HG02852 (cell line): ENCODE measurements around the gene PCDHB8.
"Not testable (repeated sequence)": the region's sequence is repeated elsewhere in the genome, so short reads cannot be mapped to it uniquely, and the experiment has no call there.

Experiments used
- ATAC-seq: cut with Tn5 transposase; IDR thresholded peaks from one replicate; pipeline ENCODE4 v1.9.1; 2021; ENCODE audit warnings: mild to moderate bottlenecking, moderate library complexity; ENCODE audit not compliant: unreplicated experiment

Gene PCDHB8

DNA sequence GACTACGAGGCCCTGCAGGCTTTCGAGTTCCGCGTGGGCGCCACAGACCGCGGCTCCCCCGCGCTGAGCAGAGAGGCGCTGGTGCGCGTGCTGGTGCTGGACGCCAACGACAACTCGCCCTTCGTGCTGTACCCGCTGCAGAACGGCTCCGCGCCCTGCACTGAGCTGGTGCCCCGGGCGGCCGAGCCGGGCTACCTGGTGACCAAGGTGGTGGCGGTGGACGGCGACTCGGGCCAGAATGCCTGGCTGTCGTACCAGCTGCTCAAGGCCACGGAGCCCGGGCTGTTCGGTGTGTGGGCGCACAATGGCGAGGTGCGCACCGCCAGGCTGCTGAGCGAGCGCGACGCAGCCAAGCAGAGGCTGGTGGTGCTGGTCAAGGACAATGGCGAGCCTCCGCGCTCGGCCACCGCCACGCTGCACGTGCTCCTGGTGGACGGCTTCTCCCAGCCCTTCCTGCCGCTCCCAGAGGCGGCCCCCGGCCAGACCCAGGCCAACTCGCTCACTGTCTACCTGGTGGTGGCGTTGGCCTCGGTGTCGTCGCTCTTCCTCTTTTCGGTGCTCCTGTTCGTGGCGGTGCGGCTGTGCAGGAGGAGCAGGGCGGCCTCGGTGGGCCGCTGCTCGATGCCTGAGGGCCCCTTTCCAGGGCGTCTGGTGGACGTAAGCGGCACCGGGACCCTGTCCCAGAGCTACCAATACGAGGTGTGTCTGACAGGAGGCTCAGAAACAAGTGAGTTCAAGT is 6.7 kb downstream of the PCDHB8 start:
- not testable (repeated sequence) for ATAC-seq

DNA sequence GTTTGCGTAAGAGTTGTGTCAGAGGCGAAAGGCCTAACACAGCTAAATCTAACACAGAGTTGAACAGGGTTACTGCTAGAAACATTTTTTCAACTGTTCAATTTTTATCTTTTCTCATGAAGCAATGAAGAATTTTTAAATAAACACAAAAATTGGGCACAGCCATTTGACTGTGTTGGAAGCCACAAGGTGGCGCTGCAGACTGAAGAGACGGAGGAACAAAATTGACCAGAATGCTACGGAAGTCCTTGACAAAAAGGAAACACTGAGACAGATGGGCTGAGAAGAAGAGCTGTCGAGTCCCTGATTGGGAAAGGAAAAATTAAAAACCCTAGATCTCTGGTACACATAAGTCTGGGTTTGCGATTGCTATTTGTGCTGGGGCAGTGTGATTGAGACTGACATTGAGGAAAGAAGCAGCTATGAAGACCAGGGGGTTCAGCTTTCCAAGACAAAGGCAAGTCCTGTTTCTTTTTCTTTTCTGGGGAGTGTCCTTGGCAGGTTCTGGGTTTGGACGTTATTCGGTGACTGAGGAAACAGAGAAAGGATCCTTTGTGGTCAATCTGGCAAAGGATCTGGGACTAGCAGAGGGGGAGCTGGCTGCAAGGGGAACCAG is 9.4 kb downstream of the PCDHB8 start, which contains the start of gene PCDHB9:
Gene PCDHB9 (plus strand): TSS at position 265 of the 616 bp plus-strand sequence. CDS start 158 bp downstream, at position 423.
- ATAC-seq, result no peak

DNA sequence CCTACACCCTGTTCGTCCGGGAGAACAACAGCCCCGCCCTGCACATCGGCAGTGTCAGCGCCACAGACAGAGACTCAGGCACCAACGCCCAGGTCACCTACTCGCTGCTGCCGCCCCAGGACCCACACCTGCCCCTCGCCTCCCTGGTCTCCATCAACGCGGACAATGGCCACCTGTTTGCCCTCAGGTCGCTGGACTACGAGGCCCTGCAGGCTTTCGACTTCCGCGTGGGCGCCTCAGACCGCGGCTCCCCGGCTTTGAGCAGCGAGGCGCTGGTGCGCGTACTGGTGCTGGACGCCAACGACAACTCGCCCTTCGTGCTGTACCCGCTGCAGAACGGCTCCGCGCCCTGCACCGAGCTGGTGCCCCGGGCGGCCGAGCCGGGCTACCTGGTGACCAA is 11.1 kb downstream of the PCDHB8 start:
- not testable (repeated sequence) for ATAC-seq

DNA sequence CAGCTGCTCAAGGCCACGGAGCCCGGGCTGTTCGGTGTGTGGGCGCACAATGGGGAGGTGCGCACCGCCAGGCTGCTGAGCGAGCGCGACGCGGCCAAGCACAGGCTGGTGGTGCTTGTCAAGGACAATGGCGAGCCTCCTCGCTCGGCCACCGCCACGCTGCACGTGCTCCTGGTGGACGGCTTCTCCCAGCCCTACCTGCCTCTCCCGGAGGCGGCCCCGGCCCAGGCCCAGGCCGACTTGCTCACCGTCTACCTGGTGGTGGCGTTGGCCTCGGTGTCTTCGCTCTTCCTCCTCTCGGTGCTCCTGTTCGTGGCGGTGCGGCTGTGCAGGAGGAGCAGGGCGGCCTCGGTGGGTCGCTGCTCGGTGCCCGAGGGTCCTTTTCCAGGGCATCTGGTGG is 11.5 kb downstream of the PCDHB8 start:
- not testable (repeated sequence) for ATAC-seq

DNA sequence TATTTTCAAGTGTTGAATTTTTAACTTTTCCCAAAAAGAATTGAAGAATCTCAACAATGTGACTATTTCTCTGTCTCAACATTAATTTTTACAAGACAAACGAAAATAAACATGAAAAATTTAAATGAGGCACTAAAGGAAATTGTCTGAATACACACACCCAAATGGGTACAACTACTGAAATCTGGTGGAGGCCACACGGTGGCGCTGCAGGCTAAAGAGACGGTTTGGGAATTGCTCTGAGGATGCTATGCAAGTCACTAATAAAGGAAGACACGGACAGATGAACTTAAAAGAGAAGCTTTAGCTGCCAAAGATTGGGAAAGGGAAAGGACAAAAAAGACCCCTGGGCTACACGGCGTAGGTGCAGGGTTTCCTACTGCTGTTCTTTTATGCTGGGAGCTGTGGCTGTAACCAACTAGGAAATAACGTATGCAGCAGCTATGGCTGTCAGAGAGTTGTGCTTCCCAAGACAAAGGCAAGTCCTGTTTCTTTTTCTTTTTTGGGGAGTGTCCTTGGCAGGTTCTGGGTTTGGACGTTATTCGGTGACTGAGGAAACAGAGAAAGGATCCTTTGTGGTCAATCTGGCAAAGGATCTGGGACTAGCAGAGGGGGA is 14.6 kb downstream of the PCDHB8 start, which contains the start of gene PCDHB10:
Gene PCDHB10 (plus strand): TSS at position 244 of the 616 bp plus-strand sequence. CDS start 200 bp downstream, at position 444.
- ATAC-seq, result no peak

DNA sequence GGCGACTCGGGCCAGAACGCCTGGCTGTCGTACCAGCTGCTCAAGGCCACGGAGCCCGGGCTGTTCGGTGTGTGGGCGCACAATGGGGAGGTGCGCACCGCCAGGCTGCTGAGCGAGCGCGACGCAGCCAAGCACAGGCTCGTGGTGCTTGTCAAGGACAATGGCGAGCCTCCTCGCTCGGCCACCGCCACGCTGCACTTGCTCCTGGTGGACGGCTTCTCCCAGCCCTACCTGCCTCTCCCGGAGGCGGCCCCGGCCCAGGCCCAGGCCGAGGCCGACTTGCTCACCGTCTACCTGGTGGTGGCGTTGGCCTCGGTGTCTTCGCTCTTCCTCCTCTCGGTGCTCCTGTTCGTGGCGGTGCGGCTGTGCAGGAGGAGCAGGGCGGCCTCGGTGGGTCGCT is 16.7 kb downstream of the PCDHB8 start:
- not testable (repeated sequence) for ATAC-seq

DNA sequence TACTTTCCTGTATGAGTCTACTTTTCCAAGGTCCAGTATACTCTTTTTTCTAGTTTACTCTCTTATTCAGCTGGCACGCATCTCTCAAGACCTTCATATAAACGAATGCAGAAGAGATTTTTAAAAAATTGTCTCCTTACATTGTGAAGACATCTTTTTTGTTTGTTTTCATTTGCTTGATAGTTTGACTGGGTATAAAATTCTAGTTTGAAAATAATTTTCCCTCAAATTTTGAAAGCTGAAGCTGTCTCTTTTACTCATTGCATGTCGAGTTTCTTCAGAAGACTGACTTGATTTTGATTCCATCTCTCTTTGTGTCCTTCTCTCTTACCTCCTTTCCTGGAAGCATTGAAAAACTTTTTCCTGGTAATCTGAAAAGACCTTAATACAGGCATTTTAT is 18.8 kb downstream of the PCDHB8 start:
- no peak for ATAC-seq

DNA sequence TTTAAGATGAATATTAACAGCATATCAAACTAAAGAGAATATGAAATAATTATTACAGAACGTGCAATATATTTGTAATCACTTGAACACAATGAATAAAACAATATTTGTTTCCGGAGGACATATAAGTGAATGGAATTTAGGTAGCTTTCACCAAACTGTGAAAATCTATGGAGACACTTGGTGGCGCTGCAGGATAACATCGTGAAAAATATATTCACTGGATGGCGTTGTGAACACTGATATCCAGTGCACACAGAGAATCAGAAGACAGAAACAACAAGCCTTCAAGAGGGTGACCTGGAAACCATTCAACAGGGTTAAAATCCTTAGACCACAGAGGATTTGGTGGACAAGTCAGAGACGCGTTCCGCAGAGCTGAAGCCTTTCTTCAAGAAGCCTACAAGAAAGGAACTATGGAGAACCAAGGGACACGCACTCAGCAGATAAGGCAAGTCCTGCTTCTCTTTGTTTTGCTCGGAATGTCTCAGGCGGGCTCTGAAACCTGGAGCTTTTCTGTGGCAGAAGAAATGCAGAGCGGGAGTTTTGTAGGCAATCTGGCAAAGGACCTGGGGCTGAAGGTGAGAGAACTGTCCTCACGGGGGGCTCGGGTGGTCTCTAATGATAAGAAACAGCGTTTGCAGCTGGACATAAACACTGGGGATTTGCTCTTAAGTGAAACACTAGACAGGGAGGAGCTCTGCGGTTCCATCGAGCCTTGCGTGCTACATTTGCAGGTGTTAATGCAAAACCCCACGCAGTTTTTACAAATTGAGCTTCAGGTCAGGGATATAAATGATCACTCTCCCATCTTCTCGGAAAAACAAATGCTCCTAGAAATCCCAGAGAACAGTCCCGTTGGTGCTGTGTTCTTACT is 22.0 kb downstream of the PCDHB8 start, which contains the start of gene PCDHB11:
Gene PCDHB11 (plus strand): TSS at position 269 of the 877 bp plus-strand sequence. CDS start 148 bp downstream, at position 417.
- ATAC-seq, result no peak

DNA sequence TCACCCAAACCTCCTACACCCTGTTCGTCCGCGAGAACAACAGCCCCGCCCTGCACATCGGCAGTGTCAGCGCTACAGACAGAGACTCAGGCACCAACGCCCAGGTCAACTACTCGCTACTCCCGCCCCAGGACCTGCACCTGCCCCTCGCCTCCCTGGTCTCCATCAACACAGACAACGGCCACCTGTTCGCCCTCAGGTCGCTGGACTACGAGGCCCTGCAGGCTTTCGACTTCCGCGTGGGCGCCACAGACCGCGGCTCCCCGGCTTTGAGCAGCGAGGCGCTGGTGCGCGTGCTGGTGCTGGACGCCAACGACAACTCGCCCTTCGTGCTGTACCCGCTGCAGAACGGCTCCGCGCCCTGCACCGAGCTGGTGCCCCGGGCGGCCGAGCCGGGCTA is 23.5 kb downstream of the PCDHB8 start:
- ATAC-seq, result not testable (repeated sequence)

DNA sequence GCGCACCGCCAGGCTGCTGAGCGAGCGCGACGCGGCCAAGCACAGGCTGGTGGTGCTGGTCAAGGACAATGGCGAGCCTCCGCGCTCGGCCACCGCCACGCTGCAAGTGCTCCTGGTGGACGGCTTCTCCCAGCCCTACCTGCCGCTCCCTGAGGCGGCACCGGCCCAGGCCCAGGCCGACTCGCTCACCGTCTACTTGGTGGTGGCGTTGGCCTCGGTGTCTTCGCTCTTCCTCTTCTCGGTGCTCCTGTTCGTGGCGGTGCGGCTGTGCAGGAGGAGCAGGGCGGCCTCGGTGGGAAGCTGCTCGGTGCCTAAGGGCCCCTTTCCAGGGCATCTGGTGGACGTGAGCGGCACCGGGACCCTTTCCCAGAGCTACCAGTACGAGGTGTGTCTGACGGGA is 24.1 kb downstream of the PCDHB8 start:
- not testable (repeated sequence) for ATAC-seq

DNA sequence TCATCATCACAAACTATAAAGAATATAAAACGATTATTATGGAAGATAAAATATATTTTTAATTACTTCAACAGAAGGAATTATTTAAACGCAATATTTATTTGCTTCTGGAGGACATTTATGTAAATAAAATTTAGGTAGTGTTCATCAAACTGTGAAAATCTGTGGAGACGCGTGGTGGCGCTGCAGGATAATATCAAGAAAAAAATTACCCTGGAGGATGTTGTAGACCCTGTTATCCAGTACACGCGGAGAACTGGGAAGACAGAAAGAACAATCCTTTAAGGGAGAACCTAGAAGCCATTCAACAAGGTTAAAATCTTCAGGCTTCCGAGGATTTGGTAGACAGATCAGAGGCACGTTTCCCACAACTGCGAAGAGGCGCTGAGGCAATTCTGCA is 30.9 kb downstream of the PCDHB8 start, which contains the start of gene PCDHB12:
Gene PCDHB12 (plus strand): TSS at position 242 of the 400 bp plus-strand sequence. CDS start 189 bp downstream, outside the sequence.
- no peak for ATAC-seq

DNA sequence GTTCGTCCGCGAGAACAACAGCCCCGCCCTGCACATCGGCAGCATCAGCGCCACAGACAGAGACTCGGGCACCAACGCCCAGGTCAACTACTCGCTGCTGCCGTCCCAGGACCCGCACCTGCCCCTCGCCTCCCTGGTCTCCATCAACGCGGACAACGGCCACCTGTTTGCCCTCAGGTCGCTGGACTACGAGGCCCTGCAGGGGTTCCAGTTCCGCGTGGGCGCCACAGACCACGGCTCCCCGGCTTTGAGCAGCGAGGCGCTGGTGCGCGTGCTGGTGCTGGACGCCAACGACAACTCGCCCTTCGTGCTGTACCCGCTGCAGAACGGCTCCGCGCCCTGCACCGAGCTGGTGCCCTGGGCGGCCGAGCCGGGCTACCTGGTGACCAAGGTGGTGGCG is 32.7 kb downstream of the PCDHB8 start:
- ATAC-seq, result not testable (repeated sequence)

DNA sequence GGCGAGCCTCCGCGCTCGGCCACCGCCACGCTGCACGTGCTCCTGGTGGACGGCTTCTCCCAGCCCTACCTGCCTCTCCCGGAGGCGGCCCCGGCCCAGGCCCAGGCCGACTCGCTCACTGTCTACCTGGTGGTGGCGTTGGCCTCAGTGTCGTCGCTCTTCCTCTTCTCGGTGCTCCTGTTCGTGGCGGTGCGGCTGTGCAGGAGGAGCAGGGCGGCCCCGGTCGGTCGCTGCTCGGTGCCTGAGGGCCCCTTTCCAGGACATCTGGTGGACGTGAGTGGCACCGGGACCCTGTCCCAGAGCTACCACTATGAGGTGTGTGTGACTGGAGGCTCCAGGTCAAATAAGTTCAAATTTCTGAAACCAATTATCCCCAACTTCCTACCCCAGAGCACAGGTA is 33.3 kb downstream of the PCDHB8 start:
- not testable (repeated sequence) for ATAC-seq

DNA sequence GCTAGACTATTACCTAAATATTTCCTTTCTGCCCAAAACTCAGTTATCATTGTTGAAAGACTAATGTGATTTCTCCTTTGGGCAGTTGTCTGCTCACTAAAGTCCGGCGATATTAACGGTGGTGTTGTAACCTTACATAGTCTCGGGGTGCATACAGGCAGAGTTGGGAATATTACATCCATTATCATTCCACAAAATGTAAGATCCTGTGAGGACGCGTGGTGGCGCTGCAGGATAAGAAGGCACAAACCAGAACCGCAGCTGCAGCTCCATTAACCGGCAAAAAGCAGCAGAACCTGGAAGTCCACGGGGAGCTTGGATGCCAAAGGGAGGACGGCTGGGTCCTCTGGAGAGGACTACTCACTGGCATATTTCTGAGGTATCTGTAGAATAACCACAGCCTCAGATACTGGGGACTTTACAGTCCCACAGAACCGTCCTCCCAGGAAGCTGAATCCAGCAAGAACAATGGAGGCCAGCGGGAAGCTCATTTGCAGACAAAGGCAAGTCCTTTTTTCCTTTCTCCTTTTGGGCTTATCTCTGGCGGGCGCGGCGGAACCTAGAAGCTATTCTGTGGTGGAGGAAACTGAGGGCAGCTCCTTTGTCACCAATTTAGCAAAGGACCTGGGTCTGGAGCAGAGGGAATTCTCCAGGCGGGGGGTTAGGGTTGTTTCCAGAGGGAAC is 36.2 kb downstream of the PCDHB8 start, which contains the start of gene PCDHB13:
Gene PCDHB13 (plus strand): TSS at position 264 of the 684 bp plus-strand sequence. CDS start 205 bp downstream, at position 469.
- ATAC-seq, result not testable (repeated sequence)

DNA sequence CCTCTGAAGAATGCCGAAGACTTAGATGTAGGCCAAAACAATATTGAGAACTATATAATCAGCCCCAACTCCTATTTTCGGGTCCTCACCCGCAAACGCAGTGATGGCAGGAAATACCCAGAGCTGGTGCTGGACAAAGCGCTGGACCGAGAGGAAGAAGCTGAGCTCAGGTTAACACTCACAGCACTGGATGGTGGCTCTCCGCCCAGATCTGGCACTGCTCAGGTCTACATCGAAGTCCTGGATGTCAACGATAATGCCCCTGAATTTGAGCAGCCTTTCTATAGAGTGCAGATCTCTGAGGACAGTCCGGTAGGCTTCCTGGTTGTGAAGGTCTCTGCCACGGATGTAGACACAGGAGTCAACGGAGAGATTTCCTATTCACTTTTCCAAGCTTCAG is 37.0 kb downstream of the PCDHB8 start:
- not testable (repeated sequence) for ATAC-seq

DNA sequence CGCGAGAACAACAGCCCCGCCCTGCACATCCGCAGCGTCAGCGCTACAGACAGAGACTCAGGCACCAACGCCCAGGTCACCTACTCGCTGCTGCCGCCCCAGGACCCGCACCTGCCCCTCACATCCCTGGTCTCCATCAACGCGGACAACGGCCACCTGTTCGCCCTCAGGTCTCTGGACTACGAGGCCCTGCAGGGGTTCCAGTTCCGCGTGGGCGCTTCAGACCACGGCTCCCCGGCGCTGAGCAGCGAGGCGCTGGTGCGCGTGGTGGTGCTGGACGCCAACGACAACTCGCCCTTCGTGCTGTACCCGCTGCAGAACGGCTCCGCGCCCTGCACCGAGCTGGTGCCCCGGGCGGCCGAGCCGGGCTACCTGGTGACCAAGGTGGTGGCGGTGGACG is 37.9 kb downstream of the PCDHB8 start:
- ATAC-seq, result not testable (repeated sequence)

DNA sequence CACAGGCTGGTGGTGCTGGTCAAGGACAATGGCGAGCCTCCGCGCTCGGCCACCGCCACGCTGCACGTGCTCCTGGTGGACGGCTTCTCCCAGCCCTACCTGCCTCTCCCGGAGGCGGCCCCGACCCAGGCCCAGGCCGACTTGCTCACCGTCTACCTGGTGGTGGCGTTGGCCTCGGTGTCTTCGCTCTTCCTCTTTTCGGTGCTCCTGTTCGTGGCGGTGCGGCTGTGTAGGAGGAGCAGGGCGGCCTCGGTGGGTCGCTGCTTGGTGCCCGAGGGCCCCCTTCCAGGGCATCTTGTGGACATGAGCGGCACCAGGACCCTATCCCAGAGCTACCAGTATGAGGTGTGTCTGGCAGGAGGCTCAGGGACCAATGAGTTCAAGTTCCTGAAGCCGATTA is 38.4 kb downstream of the PCDHB8 start:
- not testable (repeated sequence) for ATAC-seq

DNA sequence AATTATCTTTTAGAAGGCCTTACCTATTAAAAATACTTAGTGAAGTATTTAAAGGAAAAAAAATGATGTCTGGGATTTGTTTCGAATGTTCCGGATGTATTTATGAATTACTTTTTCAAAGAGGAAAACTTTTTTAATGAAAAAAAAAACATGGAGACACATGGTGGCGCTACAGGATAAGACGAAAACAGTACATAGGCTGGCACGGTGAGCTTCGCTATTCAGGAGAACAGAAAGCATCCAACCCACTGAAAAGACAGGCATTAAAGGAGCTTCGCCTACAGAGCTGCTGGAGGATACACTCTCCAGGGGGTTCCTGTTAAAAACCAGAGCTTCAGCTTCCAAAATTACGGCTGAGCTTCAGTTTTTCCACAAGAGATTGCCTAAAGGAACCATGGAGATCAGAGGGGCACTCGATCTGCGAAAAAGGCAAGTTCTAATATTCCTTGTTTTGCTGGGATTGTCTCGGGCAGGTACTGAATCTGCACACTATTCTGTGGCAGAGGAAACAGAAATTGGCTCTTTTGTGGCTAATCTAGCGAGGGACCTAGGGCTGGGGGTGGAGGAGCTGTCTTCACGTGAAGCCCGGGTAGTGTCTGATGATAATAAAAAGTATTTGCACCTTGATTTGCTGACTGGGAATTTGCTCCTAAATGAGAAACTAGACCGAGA is 45.7 kb downstream of the PCDHB8 start, which contains the start of gene PCDHB14:
Gene PCDHB14 (plus strand): TSS at position 232 of the 672 bp plus-strand sequence. CDS start 163 bp downstream, at position 395.
- no peak for ATAC-seq

DNA sequence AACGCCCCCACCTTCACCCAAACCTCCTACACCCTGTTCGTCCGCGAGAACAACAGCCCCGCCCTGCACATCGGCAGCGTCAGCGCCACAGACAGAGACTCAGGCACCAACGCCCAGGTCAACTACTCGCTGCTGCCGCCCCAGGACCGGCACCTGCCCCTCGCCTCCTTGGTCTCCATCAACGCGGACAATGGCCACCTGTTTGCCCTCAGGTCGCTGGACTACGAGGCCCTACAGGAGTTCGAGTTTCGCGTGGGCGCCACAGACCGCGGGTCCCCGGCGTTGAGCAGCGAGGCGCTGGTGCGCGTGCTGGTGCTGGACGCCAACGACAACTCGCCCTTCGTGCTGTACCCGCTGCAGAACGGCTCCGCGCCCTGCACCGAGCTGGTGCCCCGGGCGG is 47.3 kb downstream of the PCDHB8 start:
- not testable (repeated sequence) for ATAC-seq
